T-helper 2 cell treated with Interferon-gamma antibody and Interleukin-4, amounts not matched to agents 100 ng/mL and 5 ng/mL, for 36 hours (primary cell): ENCODE results near the gene NXF1. TPM values are rescaled to one million over a fixed set of nuclear protein-coding genes. Genes with fewer than 3 reads are reported as not detected.
"Not testable (repeated sequence)": the region's sequence is repeated elsewhere in the genome, so short reads cannot be mapped to it uniquely, and the experiment has no call there.

ENCODE experiments used
- intact Hi-C: fragments of 100-400 bp; cut with micrococcal nuclease; formaldehyde crosslinking; loops from one replicate; pipeline ENCODE4 v1.15.1; 2023
- total RNA-seq: library from RNA; stranded (reverse); gene quantifications from 2 replicates; pipeline ENCODE4 v1.2.3, GENCODE V29; 2022

The NXF1 gene
- total RNA-seq, 1 donor from 2014 or later = 91.7 TPM

DNA sequence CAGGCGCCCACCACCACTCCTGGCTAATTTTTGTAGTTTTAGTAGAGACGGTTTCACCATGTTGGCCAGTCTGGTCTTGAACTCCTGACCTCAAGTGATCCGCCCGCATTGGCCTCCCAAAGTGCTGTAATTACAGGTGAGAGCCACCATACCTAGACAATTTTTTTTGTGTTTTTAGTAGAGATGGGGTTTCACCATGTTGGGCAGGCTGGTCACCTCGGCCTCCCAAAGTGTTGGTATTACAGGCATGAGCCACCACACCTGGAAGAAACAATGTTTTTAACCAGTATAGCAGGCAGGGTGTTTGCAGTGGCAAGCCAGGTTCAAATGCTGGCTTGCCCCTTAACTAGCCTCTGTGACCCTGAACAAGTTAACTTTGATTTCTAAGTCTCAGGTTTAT lies 55.3 kb downstream of the NXF1 start:
- intact Hi-C loops = not testable (repeated sequence)

GRCh38 chr11:62747475-62748160 lies 57.6 kb downstream of the NXF1 start:
- intact Hi-C loops = no loop called here

Other genes starting within 250 kb of the NXF1 start
- 1,326 and 1,342 TPM in 2 replicates for gene EEF1G, start 231.5 kb downstream of the NXF1 start, total RNA-seq
- gene TUT1, start 213.9 kb downstream of the NXF1 start, total RNA-seq = 26.4 and 30.9 TPM in 2 replicates
- gene MTA2, start 203.6 kb downstream of the NXF1 start, total RNA-seq = 257 and 262 TPM in 2 replicates
- 126 and 133 TPM in 2 replicates for gene EML3, start 192.7 kb downstream of the NXF1 start, total RNA-seq
- gene ROM1, start 192.2 kb downstream of the NXF1 start, total RNA-seq = 0.95 and 1.0 TPM in 2 replicates
- gene B3GAT3, start 183.5 kb downstream of the NXF1 start, total RNA-seq = 65.4 and 69.3 TPM in 2 replicates
- gene GANAB, start 158.8 kb downstream of the NXF1 start, total RNA-seq = 275 and 283 TPM in 2 replicates
- 31.0 and 31.8 TPM in 2 replicates for gene INTS5, start 152.1 kb downstream of the NXF1 start, total RNA-seq
- 99.6 and 105 TPM in 2 replicates for gene C11orf98, start 140.2 kb downstream of the NXF1 start, total RNA-seq
- gene CSKMT, start 140.1 kb downstream of the NXF1 start, total RNA-seq = 21.3 and 24.7 TPM in 2 replicates
- 8.7 and 9.2 TPM in 2 replicates for gene UQCC3, start 133.8 kb downstream of the NXF1 start, total RNA-seq
- 18.9 and 20.7 TPM in 2 replicates for gene LBHD1, start 133.2 kb downstream of the NXF1 start, total RNA-seq
- 113 and 119 TPM in 2 replicates for gene UBXN1, start 126.4 kb downstream of the NXF1 start, total RNA-seq
- 0.25 and 0.32 TPM in 2 replicates for gene LRRN4CL, start 115.9 kb downstream of the NXF1 start, total RNA-seq
- gene BSCL2, start 98.0 kb downstream of the NXF1 start, total RNA-seq = 26.5 and 28.4 TPM in 2 replicates
- gene GNG3, start 97.8 kb downstream of the NXF1 start, total RNA-seq = 0.30 TPM in 1 of 2 replicates, not detected in the other
- gene HNRNPUL2, start 78.0 kb downstream of the NXF1 start, total RNA-seq = 69.9 and 72.6 TPM in 2 replicates
- gene TTC9C, start 77.0 kb downstream of the NXF1 start, total RNA-seq = 37.0 and 39.9 TPM in 2 replicates
- gene ZBTB3, start 51.3 kb downstream of the NXF1 start, total RNA-seq = 12.9 and 13.9 TPM in 2 replicates
- gene POLR2G, start 43.9 kb downstream of the NXF1 start, total RNA-seq = 101 and 104 TPM in 2 replicates
- 21.6 and 21.9 TPM in 2 replicates for gene TAF6L, start 34.0 kb downstream of the NXF1 start, total RNA-seq
- gene TMEM179B, start 18.0 kb downstream of the NXF1 start, total RNA-seq = 37.1 and 37.2 TPM in 2 replicates
- gene TMEM223, start 13.4 kb downstream of the NXF1 start, total RNA-seq = 19.6 and 19.8 TPM in 2 replicates
- 39.4 and 39.8 TPM in 2 replicates for gene STX5, start 26.6 kb upstream of the NXF1 start, total RNA-seq
- 0.77 TPM in 1 of 2 replicates, not detected in the other for gene TEX54, start 27.4 kb upstream of the NXF1 start, total RNA-seq
- 77.5 and 81.6 TPM in 2 replicates for gene WDR74, start 34.1 kb upstream of the NXF1 start, total RNA-seq
- gene SLC3A2, start 75.5 kb upstream of the NXF1 start, total RNA-seq = 163 TPM in 2 replicates
- not detected in 2 replicates for gene CHRM1, start 115.9 kb upstream of the NXF1 start, total RNA-seq
- not detected in 2 replicates for gene SLC22A6, start 179.5 kb upstream of the NXF1 start, total RNA-seq
- not detected in 2 replicates for gene SLC22A8, start 210.4 kb upstream of the NXF1 start, total RNA-seq